NCI-H774 (cell line): Measurements from ENCODE around the gene CCDC12.

Experiments
- DNase-seq: peaks from one replicate; lab custom pipeline; 2025; lab: John Stamatoyannopoulos, UW

The CCDC12 gene

DNA sequence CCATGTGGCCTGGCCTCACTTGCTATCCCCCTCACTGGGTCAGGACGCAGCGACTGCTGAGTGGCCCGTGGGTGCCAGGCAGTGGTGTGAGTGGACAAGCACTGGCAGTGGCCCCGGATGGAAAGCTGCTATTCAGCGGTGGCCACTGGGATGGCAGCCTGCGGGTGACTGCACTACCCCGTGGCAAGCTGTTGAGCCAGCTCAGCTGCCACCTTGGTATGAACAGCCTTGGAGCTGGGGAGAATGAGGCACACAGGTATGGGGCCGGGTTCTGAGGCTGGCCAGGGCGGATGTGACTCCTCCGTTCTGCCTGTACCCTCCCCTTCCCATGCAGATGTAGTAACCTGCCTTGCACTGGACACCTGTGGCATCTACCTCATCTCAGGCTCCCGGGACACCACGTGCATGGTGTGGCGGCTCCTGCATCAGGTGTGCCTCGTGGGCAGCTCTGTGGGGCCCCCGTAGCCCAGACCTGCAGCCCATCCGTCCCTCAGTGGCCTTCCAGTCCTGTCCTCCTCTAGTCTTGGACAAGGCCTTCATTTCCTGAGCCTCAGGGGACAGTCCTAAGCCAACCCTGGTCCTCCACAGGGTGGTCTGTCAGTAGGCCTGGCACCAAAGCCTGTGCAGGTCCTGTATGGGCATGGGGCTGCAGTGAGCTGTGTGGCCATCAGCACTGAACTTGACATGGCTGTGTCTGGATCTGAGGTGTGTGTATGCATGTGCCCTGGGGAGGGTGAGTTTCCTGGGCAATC is 31.1 kb upstream of the CCDC12 start:
- DNase-seq = no peak

DNA sequence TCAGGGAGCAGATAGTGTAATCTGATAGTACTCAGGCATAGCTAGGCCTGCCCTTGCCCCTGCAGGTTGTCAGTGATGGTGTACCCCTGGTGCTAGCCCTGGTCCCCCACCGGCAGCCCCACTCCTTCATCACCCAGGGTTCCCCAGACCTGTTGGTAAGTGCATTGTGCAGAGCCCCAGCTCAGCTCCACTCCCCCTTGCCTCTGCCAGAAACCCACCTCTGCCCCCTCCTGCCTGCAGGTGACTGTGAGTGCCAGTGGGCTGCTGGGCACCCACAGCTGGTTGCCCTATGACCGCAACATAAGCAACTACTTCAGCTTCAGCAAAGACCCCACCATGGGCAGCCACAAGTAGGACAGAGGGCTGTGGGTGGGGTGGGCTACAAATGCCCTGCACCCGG is 30.5 kb upstream of the CCDC12 start:
- DNase-seq = no peak

GRCh38 chr3:47006145-47006651 is 29.7 kb upstream of the CCDC12 start:
- no peak for DNase-seq

DNA sequence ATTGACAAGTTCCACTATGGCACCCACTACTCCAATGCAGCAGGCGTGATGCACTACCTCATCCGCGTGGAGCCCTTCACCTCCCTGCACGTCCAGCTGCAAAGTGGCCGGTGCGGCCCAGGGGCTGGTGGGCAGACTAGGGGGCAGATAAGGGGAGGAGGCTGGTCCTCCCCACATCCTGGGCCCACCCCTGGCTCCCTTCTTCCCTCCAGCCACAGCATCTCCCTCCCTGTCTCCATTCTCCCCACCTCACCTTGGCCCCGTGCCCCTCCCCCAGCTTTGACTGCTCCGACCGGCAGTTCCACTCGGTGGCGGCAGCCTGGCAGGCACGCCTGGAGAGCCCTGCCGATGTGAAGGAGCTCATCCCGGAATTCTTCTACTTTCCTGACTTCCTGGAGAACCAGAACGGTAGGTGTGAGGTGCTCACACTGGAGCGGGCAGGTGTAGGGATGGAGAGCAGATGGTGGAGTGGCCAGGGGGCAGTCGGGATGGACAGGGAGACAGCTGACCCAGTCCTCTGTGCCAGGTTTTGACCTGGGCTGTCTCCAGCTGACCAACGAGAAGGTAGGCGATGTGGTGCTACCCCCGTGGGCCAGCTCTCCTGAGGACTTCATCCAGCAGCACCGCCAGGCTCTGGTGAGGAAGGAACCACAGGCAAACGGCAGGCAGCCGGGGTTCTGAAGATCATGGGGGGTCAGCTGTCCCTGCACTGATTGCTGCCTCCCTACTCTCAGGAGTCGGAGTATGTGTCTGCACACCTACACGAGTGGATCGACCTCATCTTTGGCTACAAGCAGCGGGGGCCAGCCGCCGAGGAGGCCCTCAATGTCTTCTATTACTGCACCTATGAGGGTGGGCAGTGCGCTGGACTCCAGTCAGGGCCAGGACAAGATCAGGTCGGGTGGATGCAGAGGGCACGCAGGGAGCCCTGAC is 28.9 kb upstream of the CCDC12 start:
- no peak for DNase-seq

- DNase-seq = no peak
Measured at GRCh38 chr3:47004369-47005211, 28.0 kb upstream of the CCDC12 start.

- no peak for DNase-seq
Measured at GRCh38 chr3:47003461-47004368, 27.2 kb upstream of the CCDC12 start.

- no peak for DNase-seq
Measured at GRCh38 chr3:47003056-47003410, 26.5 kb upstream of the CCDC12 start.

DNA sequence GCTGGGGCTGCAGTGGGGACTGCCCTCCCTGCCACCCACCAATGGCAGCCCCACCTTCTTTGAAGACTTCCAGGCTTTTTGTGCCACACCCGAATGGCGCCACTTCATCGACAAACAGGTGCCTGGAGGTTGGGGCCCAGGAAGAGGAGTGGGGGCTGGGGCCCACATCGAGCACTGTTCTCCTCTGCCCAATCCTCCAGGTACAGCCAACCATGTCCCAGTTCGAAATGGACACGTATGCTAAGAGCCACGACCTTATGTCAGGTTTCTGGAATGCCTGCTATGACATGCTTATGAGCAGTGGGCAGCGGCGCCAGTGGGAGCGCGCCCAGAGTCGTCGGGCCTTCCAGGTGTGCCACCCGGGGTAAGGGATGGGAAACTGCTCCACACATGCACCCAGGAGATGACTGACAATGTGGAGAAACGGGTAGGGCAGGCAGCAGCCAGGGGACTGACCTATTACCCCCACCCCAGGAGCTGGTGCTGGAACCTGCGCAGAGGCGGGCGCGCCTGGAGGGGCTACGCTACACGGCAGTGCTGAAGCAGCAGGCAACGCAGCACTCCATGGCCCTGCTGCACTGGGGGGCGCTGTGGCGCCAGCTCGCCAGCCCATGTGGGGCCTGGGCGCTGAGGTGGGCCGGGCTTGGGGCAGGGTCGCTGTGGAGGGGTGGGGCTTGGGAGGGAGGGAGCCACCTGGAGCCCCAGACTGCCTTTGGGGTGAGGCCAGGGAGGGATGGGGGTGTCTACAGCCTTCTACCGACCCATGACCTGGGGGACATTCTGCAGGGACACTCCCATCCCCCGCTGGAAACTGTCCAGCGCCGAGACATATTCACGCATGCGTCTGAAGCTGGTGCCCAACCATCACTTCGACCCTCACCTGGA is 25.9 kb upstream of the CCDC12 start:
- no peak for DNase-seq

DNA sequence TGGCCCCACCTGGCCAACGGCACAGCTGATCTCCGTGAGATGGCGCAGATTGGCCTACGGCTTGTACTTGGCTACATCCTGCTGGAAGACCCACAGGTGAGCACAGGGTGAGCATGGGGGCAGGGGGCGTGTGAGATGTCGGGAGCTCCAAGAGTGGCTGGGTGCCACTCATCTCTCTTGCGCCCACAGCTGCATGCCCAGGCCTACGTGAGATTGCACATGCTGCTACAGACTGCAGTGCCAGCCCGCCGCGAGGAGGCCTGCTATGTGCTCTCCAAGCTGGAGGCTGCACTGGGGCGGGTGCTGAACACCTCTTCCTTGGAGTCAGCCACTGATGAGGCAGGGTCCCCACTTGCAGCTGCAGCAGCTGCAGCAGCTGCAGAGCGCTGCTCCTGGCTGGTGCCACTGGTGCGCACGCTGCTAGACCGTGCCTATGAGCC is 25.2 kb upstream of the CCDC12 start:
- no peak for DNase-seq

- DNase-seq = no peak
Measured at GRCh38 chr3:47000922-47001730, 24.6 kb upstream of the CCDC12 start.

GRCh38 chr3:47000198-47000815 is 23.8 kb upstream of the CCDC12 start:
- no peak for DNase-seq

GRCh38 chr3:46999516-47000197 is 23.1 kb upstream of the CCDC12 start:
- no peak for DNase-seq

DNA sequence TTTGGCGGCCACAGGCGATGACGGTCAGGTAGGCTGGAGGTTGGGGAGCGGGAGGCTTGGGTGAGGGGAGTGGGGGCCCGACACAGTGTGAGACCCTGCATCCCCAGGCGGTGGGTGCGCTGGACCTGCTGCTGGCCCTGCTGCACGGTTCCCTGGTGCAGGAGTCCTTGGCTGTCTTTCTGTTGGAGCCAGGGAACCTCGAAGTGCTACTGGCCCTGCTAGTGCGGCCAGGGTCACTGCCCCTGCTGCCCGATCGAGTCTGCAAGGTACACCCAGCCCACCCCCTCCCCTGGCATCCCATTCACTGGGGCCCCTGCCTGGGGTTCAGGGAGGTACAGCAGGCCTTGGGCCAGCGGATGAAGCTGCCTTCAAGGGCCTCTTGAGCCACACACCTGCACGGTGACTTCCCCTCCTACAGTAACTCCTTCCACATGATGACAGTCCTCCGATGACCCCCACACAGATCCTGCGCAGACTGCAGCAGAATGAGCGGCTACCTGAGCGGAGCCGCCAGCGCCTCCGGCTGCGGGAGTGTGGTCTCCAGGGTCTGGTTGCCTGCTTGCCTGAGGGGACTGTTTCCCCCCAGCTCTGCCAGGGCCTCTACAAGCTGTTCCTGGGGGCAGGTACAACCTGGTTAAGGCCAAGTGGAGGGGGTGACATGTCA is 22.4 kb upstream of the CCDC12 start:
- DNase-seq = no peak

DNA sequence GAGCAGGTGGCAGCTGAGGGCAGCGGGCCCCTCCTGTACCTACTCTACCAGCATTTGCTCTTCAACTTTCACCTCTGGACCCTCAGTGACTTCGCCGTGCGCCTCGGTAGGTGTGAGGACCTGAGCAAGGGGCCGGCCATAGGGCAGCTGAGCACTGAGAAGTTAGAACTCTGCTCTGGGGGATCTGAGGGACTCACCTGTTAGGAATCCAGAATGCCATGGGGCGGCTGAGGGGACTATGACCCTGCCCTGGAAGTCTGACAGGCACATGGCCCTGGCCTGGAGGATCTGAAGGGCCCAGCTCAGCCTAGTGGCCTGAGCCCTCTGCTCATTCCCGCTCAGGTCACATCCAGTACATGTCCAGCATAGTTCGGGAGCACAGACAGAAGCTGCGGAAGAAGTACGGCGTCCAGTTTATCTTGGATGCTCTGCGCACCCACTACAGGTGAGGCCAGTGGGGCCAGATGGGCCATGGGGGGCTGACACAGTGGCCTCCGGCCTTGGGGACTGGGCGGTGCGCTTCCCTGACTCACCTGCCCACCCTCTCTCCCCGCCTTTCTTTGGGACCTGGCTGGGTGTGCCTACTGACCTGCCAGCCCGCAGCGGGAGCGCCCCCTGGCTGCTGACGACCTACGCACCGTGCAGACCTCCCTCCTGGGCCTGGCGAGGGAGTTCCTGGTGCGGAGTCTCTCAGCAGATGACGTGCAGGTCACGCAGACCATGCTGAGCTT is 21.7 kb upstream of the CCDC12 start:
- DNase-seq = no peak

DNA sequence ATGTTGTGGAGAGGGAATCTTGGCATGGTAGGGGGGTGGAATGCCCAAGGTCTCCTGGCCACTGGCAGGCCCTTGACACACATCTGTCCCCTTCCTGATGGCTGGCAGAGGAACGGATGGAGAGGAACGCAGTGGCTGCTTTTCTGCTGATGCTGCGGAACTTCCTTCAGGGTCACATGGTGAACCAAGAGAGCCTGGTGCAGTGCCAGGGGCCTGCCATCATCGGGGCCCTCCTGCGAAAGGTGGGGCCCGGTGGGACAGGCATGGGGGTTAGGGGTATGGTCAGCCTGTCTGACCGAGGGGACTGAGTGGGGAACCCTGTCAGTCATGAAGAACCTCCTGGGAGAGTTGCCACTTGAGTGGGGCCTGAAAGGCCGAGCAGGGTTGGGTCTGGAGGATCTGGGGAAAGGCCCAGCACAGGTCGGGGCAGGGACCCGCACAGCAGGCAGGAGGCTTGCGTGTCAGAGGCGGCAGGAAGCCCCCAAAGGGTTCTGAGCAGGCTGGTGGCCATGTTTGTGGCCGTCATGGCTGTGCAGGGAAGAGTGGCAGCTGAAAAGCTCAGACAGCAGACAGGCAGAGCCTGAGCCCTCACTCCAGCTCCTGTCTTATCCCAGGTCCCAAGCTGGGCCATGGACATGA is 21.0 kb upstream of the CCDC12 start:
- DNase-seq = no peak

- DNase-seq = no peak
Measured at GRCh38 chr3:46996689-46997452, 20.3 kb upstream of the CCDC12 start.
